GM12801 (cell line): Measurements from ENCODE around the gene E2F1.

Source experiments
- CTCF ChIP-seq: IDR thresholded peaks from one replicate; pipeline ENCODE4 v1.5.1; 2011; ENCODE audit warnings: control low read depth; ENCODE audit not compliant: insufficient read length; ENCODE audit errors: extremely low read depth

The E2F1 gene

DNA sequence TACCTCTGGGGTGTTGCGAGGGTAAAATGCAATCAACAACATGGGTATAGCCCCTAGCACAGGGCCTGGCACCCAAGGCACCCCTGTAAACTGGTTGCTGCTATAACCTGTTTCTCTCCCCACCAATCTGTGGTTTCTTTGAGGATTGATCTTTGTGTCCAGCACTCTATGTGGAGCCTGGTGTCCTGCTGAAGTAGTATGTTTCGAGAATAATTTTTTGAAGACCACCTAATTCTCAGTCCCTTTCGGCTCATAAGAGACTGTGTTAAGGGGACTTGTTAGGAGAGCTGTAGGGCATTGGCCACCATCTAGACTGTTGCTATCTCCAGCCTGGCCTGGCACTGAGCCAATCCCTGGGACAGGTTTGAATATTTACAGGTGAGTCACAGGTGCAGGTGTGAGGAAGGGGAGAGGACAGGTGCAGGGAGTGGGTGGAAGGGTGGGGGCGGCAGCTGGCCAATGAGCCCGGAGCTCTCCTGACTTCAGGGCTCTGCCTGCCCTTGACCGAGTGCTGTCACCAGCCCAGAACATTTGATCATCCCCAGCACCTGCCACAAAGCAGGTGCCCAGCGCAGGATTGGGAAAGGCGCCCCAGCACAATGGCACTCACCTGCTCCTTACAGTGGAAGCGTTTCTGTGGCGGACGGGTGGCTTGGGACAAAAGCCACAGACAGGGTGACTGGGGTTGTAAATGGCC lies 32.1 kb downstream of the E2F1 start:
- TF ChIP-seq CTCF, result no peak

- no peak for TF ChIP-seq CTCF
Observed at GRCh38 chr20:33653218-33653899, 32.8 kb downstream of the E2F1 start.

GRCh38 chr20:33651562-33652048 lies 34.6 kb downstream of the E2F1 start:
- no peak for TF ChIP-seq CTCF

GRCh38 chr20:33650753-33651561 lies 35.2 kb downstream of the E2F1 start:
- no peak for TF ChIP-seq CTCF

DNA sequence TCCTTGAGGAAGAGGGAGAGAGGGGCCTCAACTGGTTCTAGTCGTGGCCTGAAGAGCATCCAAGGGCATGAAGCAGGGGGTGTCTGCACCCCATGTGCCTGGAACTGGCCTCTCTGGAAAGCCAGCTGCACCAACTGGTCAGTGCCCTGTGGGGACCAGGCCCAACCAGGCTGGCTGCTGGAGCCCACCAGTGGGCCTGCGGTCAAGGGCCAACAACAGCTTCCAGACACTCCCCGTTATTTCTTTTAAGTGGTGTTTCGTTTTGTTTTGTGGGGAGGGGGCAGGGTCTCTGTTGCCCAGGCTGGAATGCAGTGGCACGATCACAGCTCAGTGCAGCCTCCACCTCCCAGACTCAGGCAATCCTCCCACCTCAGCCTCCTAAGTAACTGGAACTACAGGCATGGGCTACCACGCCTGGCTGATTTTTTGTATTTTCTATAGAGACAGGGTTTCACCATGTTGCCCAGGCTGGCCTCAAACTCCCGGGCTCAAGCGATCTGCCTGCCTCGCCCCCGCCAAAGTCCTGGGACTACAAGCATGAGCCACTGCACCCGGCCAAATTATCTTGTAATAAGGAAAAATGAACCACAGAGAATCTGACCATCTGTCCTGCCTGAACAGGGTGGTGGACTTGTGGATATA lies 36.0 kb downstream of the E2F1 start:
- TF ChIP-seq CTCF, result no peak

- TF ChIP-seq CTCF, result no peak
Observed at GRCh38 chr20:33649201-33649681, 36.9 kb downstream of the E2F1 start.

GRCh38 chr20:33648396-33649004 lies 37.7 kb downstream of the E2F1 start:
- TF ChIP-seq CTCF, result no peak
